ENCODE measurements around the gene ZNF343.

ZNF343 gene

GRCh38 chr20:2469991-2470422 is 38.7 kb downstream of the ZNF343 start:
- peak; percentile 62 for DNase-seq (ENCODE audit: low read depth)
- no peak for TF ChIP-seq CTCF (conservative IDR thresholded peaks at IDR 0.05; ENCODE audit: control insufficient read depth, insufficient read depth, low read depth, low read length)
- H3K4me3 ChIP-seq (ENCODE audit: control insufficient read depth, low read depth, low read length), result peak overlapping the region; percentile 75

DNA sequence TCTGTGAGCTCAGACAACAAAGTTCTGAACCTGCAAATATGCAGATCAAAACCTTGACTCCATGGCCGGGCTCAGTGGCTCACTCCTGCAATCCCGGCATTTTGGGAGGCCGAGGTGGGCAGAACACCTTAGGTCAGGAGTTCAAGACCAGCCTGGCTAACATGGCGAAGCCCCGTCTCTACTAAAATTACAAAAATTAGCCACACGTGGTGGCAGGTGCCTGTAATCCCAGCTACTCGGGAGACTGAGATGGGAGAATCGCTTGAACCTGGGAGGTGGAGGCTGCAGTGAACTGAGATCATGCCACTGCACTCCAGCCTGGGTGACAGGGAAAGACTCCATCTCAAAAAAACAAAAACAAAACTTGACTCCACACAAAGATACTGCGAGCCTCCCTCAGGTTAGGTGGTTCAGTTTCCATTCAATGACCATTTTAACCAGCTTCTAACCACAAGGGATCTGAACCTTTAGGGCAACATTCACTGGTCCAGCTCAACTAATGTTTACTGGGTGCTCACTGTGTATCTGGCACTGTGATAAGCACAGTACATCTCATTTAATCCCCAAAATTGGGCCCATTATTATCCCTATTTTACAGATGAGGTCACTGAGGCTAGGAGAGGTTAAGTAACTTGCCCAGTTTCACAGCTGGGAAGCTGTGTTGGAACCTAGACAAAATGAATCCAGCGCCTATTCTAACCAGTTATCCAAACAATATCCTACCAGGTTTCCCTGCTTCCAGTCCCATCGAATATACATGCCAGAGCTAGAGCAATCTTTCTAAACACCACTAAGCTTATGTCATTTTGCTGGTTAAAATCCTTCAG is 39.9 kb downstream of the ZNF343 start:
- DNase-seq (ENCODE audit: low read depth), result peak; percentile 23
- peak overlapping the region; percentile 75 for H3K4me3 ChIP-seq (ENCODE audit: control insufficient read depth, low read depth, low read length)
- no peak for TF ChIP-seq CTCF (conservative IDR thresholded peaks at IDR 0.05; ENCODE audit: control insufficient read depth, insufficient read depth, low read depth, low read length)

- no peak overlapping the region for H3K4me3 ChIP-seq (ENCODE audit: control insufficient read depth, low read depth, low read length)
- TF ChIP-seq CTCF (conservative IDR thresholded peaks at IDR 0.05; ENCODE audit: control insufficient read depth, insufficient read depth, low read depth, low read length), result no peak
- DNase-seq (ENCODE audit: low read depth), result no peak
These were observed 41.3 kb downstream of the ZNF343 start for GRCh38 chr20:2467412-2467811.

GRCh38 chr20:2465100-2465499 is 43.6 kb downstream of the ZNF343 start:
- no peak overlapping the region for H3K4me3 ChIP-seq (ENCODE audit: control insufficient read depth, low read depth, low read length)
- TF ChIP-seq CTCF (conservative IDR thresholded peaks at IDR 0.05; ENCODE audit: control insufficient read depth, insufficient read depth, low read depth, low read length), result no peak
- DNase-seq (ENCODE audit: low read depth), result no peak

- no peak for TF ChIP-seq CTCF (conservative IDR thresholded peaks at IDR 0.05; ENCODE audit: control insufficient read depth, insufficient read depth, low read depth, low read length)
- no peak overlapping the region for H3K4me3 ChIP-seq (ENCODE audit: control insufficient read depth, low read depth, low read length)
These were observed 44.9 kb downstream of the ZNF343 start for GRCh38 chr20:2463616-2464365.

DNA sequence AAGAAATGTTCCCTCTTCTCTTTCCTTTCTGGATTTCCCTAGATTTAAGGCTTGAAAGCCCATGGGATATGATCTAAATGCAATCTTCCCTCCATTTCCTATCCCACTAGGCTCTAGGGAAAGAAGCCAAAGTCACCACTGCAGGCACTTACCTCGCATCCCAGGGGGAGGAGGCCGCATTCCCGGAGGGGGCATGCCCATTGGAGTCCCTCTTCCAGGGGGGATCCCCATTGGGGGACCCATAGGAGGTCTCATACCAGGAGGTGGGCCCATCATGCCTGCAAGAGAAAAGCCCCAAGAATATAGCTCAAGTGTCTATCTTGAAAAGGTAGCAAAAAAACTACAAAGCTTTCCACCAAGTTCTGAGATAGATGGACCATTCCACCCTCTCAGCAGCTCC is 46.2 kb downstream of the ZNF343 start:
- no peak overlapping the region for H3K4me3 ChIP-seq (ENCODE audit: control insufficient read depth, low read depth, low read length)
- DNase-seq (ENCODE audit: low read depth), result no peak
- TF ChIP-seq CTCF (conservative IDR thresholded peaks at IDR 0.05; ENCODE audit: control insufficient read depth, insufficient read depth, low read depth, low read length), result no peak

More at GRCh38 chr20:2463616-2464365, 44.9 kb downstream of the ZNF343 start:
- DNase-seq (ENCODE audit: low read depth), result no peak

All from fibroblast of mammary gland (primary cell).